CD8-positive, alpha-beta memory T cell (primary cell): ENCODE results near the gene EPS8L2. TPM values are rescaled to one million over a fixed set of nuclear protein-coding genes. Genes with fewer than 3 reads are reported as not detected.

ENCODE experiments used
- CTCF ChIA-PET: fragments of 350-600 bp; sonication (Branson Sonifier 250); formaldehyde crosslinking; loops from one replicate; lab custom pipeline; 2021; ENCODE audit warnings: antibody characterized with exemption; lab: Charles Lee
- POLR2A ChIA-PET: fragments of 350-600 bp; sonication (Branson Sonifier 250); formaldehyde crosslinking; loops from one replicate; lab custom pipeline; 2021; ENCODE audit warnings: antibody characterized with exemption; lab: Charles Lee
- DNase-seq, 5 donors: peaks; one replicate each; pipeline versions ENCODE4 v3.0.0 to v3.0.0-alpha.2; 2020 to 2022; ENCODE audit warnings: mixed read lengths in 1 of 5
- H3K27ac ChIP-seq: one replicate; pipeline ENCODE4 v1.7.0; 2013; ENCODE audit warnings: low read depth, mild to moderate bottlenecking, low read length, moderate library complexity
- H3K27me3 ChIP-seq: 2 replicates; pipeline ENCODE4 v1.7.0; 2013; ENCODE audit warnings: low read length, mild to moderate bottlenecking; ENCODE audit not compliant: insufficient read depth, poor library complexity, severe bottlenecking
- H3K36me3 ChIP-seq: 2 replicates; pipeline ENCODE4 v1.7.0; 2013; ENCODE audit warnings: mild to moderate bottlenecking, low read length, moderate library complexity; ENCODE audit not compliant: insufficient read depth
- H3K4me1 ChIP-seq: 2 replicates; pipeline ENCODE4 v1.7.0; 2013; ENCODE audit warnings: mild to moderate bottlenecking, low read length, moderate library complexity; ENCODE audit not compliant: insufficient read depth
- H3K4me3 ChIP-seq: 2 replicates; pipeline ENCODE4 v1.7.0; 2013; ENCODE audit warnings: mild to moderate bottlenecking, low read length
- H3K9me3 ChIP-seq: 2 replicates; pipeline ENCODE4 v1.7.0; 2013; ENCODE audit warnings: mild to moderate bottlenecking, low read length
- H3K27ac Mint-ChIP-seq, 8 donors: one replicate each; pipeline ENCODE4 v1.8.0; 2020 to 2021; ENCODE audit warnings: mixed read lengths in 8 of 8, mild to moderate bottlenecking in 6 of 8, inconsistent platforms in 3 of 8, moderate library complexity in 3 of 8
- H3K27me3 Mint-ChIP-seq, 2 donors: one replicate each; pipeline ENCODE4 v1.8.0; 2020 to 2021; ENCODE audit warnings: mixed read lengths in 2 of 2, mild to moderate bottlenecking in 1 of 2, moderate library complexity in 1 of 2
- H3K36me3 Mint-ChIP-seq, 3 donors: one replicate each; pipeline ENCODE4 v1.8.0; 2020 to 2021; ENCODE audit warnings: mixed read lengths in 3 of 3, inconsistent platforms in 1 of 3, mild to moderate bottlenecking in 1 of 3
- H3K4me1 Mint-ChIP-seq, 3 donors: one replicate each; pipeline ENCODE4 v1.8.0; 2020 to 2021; ENCODE audit warnings: mixed read lengths in 3 of 3, inconsistent platforms in 1 of 3, mild to moderate bottlenecking in 1 of 3
- H3K4me3 Mint-ChIP-seq, 7 donors: one replicate each; pipeline ENCODE4 v1.8.0; 2020 to 2021; ENCODE audit warnings: mixed read lengths in 7 of 7, mild to moderate bottlenecking in 6 of 7, moderate library complexity in 4 of 7, inconsistent platforms in 2 of 7
- H3K9me3 Mint-ChIP-seq, 5 donors: one replicate each; pipeline ENCODE4 v1.8.0; 2020 to 2022; ENCODE audit warnings: mixed read lengths in 5 of 5, mild to moderate bottlenecking in 3 of 5, moderate library complexity in 2 of 5, inconsistent platforms in 1 of 5
- polyA plus RNA-seq: library from polyadenylated mRNA; unstranded; fragments of 300-500 nt; fragmentation: Illumina TruSeq; gene quantifications from one replicate; pipeline ENCODE4 v1.2.3, GENCODE V29; 2021
- total RNA-seq, 2 experiments: library from RNA; stranded (reverse); gene quantifications; one replicate each; pipeline ENCODE4 v1.2.3, GENCODE V29; 2021

The EPS8L2 gene
- total and polyA plus RNA-seq, 3 experiments from 2014 or later = 7.0 to 22.9 (median 7.8) TPM

DNA sequence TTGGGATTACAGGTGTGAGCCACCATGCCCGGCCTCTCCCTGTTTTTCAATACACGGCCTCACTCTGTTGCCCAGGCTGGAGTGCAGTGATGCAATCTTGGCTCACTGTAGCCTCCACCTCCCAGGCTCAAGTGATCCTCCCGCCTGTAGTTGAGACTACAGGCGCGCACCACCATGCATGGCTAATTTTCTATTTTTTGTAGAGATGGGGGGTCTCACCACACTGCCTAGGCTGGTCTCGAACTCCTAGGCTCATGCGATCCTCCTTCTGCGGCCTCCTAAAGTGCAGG, 59.7 kb downstream of the EPS8L2 start:
- ChIA-PET CTCF (interaction anchor here (0.8 to 1.7 kb wide), 6 partner anchors 10 to 247 kb away, joined by 3 to 4 read pairs (median 3); no protein-coding TSS in a partner anchor), POLR2A (interaction anchor here (1.0 kb wide), 1 partner anchor 24 kb away, joined by 3 read pairs; the partner anchor contains the start of gene CEND1)
- H3K36me3 ChIP-seq = peaks cover 25% of the 10 kb centered on the region
- no peak overlapping the region for H3K4me3 Mint-ChIP-seq
- H3K27me3 Mint-ChIP-seq = no peaks in the 10 kb centered on the region
- H3K36me3 Mint-ChIP-seq = peaks cover 0 to 59% (median 1%) of the 10 kb centered on the region in 3 donors
- DNase-seq = no peak
- no peak overlapping the region for H3K4me3 ChIP-seq
- no peaks in the 10 kb centered on the region for H3K4me1 ChIP-seq
- H3K27ac Mint-ChIP-seq = peak overlapping the region in 1 of 8 donors; percentile 79
- H3K9me3 Mint-ChIP-seq = no peaks in the 10 kb centered on the region
- no peaks in the 10 kb centered on the region for H3K27me3 ChIP-seq
- H3K27ac ChIP-seq = no peak overlapping the region
- H3K4me1 Mint-ChIP-seq = no peaks in the 10 kb centered on the region
- no peaks in the 10 kb centered on the region for H3K9me3 ChIP-seq

- Mint-ChIP-seq H3K4me1 (no peaks in the 10 kb centered on the region), H3K4me3 (no peak overlapping the region), H3K27me3 (no peaks in the 10 kb centered on the region), H3K9me3 (no peaks in the 10 kb centered on the region), H3K27ac (no peak overlapping the region), H3K36me3 (peaks cover 0 to 60% (median 1%) of the 10 kb centered on the region in 3 donors)
- no peaks in the 10 kb centered on the region for H3K9me3 ChIP-seq
- H3K4me3 ChIP-seq = no peak overlapping the region
- DNase-seq = no peak
- H3K36me3 ChIP-seq = peaks cover 24% of the 10 kb centered on the region
- POLR2A ChIA-PET = interaction anchor here (1.0 kb wide), 1 partner anchor 24 kb away, joined by 3 read pairs; the partner anchor contains the start of gene CEND1
- CTCF ChIA-PET = interaction anchor here (0.8 to 1.7 kb wide), 6 partner anchors 10 to 247 kb away, joined by 3 to 4 read pairs (median 3); no protein-coding TSS in a partner anchor
- H3K27me3 ChIP-seq = no peaks in the 10 kb centered on the region
- no peak overlapping the region for H3K27ac ChIP-seq
- H3K4me1 ChIP-seq = no peaks in the 10 kb centered on the region
Measured at GRCh38 chr11:766106-766935, 60.3 kb downstream of the EPS8L2 start.

DNA sequence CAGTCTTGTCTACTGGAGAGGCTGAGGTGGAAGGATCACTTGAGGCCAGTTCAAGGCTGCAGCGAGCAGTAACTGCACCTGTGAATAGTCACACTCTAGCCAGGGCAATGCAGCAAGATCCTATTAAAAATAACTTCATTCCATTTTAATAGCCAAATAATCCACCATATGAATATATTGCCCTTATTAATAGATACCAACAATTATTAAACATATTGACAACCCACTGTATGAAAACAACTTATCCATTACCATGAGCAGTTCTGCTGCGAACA, 60.8 kb downstream of the EPS8L2 start:
- POLR2A ChIA-PET = no interaction called here
- Mint-ChIP-seq H3K9me3 (no peaks in the 10 kb centered on the region), H3K36me3 (peaks cover 0 to 55% (median 1%) of the 10 kb centered on the region in 3 donors), H3K27me3 (no peaks in the 10 kb centered on the region), H3K4me1 (no peaks in the 10 kb centered on the region), H3K27ac (no peak overlapping the region), H3K4me3 (no peak overlapping the region)
- H3K27ac ChIP-seq = no peak overlapping the region
- H3K4me3 ChIP-seq = no peak overlapping the region
- H3K27me3 ChIP-seq = no peaks in the 10 kb centered on the region
- no peak for DNase-seq
- no peaks in the 10 kb centered on the region for H3K9me3 ChIP-seq
- no peaks in the 10 kb centered on the region for H3K4me1 ChIP-seq
- CTCF ChIA-PET = interaction anchor here (1.3 kb wide), 1 partner anchor 9 kb away, joined by 3 read pairs; no protein-coding TSS in a partner anchor
- H3K36me3 ChIP-seq = peaks cover 19% of the 10 kb centered on the region

GRCh38 chr11:767238-767637, 61.2 kb downstream of the EPS8L2 start:
- peaks cover 18% of the 10 kb centered on the region for H3K36me3 ChIP-seq
- ChIA-PET POLR2A (no interaction called here), CTCF (no interaction called here)
- Mint-ChIP-seq H3K4me1 (no peaks in the 10 kb centered on the region), H3K4me3 (no peak overlapping the region), H3K36me3 (peaks cover 0 to 52% (median 1%) of the 10 kb centered on the region in 3 donors), H3K9me3 (no peaks in the 10 kb centered on the region), H3K27ac (peak overlapping the region in 2 of 8 donors; percentile 41 to 60), H3K27me3 (no peaks in the 10 kb centered on the region)
- H3K4me3 ChIP-seq = no peak overlapping the region
- H3K27me3 ChIP-seq = no peaks in the 10 kb centered on the region
- no peak overlapping the region for H3K27ac ChIP-seq
- H3K9me3 ChIP-seq = no peaks in the 10 kb centered on the region
- no peaks in the 10 kb centered on the region for H3K4me1 ChIP-seq
- DNase-seq = no peak

- Mint-ChIP-seq H3K27me3 (no peaks in the 10 kb centered on the region), H3K4me1 (peaks cover 0 to 4% (median 4%) of the 10 kb centered on the region in 3 donors), H3K27ac (no peak overlapping the region), H3K9me3 (no peaks in the 10 kb centered on the region), H3K4me3 (peak overlapping the region in 1 of 7 donors; percentile 13), H3K36me3 (peaks cover 0 to 27% (median 1%) of the 10 kb centered on the region in 3 donors)
- no peak overlapping the region for H3K27ac ChIP-seq
- POLR2A ChIA-PET = no interaction called here
- H3K36me3 ChIP-seq = no peaks in the 10 kb centered on the region
- H3K4me1 ChIP-seq = no peaks in the 10 kb centered on the region
- CTCF ChIA-PET = no interaction called here
- H3K4me3 ChIP-seq = no peak overlapping the region
- DNase-seq = no peak
- H3K27me3 ChIP-seq = no peaks in the 10 kb centered on the region
- no peaks in the 10 kb centered on the region for H3K9me3 ChIP-seq
Measured at GRCh38 chr11:769887-770641, 64.0 kb downstream of the EPS8L2 start.

DNA sequence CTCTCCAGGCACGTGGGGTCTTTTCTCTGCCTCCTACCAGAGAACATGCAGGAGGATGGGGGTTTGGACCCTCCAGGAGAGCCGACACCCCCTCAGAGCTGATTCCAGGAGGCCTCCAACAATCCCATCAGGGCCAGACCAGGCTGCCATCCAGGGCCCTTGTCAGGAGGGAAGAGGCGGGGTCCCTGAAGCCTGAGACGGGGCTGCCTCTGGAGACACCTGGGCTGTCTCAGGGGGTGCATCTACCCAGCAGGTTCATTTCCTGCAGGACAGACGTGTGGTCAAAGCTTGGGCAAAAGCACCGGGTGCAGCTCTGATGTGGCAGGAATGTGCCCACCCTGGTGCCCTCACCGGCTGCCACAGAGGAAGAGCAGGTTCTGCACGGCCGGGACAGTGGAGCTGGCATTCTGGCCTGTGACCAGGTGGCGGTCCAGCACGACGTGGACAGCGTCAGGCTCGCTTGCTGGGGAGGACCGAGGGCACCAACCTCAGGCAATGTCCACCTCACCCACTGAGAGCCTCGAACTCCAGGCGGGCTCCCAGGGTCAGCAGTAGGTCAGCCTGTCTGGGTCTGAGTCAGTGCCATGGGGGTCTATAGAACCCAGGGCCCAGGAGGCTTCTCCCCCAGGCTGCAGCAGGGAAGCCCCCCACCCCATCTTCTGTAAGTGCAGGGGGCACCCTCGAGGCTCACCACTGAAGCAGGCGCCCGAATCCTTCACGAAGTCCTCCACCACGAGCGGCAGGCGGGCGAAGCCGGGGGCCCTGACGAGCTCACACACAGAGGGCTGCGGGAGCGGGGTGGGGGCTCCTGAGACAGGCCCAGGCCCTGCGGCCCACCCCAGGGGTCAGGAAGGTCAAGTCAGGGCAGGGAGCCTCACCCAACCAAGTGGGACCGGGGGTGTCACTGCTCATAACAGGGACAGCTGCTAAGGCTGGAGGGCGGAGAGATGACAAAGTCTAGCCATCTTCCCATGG, 64.9 kb downstream of the EPS8L2 start:
- H3K27me3 Mint-ChIP-seq = no peaks in the 10 kb centered on the region
- CTCF ChIA-PET = no interaction called here

DNA sequence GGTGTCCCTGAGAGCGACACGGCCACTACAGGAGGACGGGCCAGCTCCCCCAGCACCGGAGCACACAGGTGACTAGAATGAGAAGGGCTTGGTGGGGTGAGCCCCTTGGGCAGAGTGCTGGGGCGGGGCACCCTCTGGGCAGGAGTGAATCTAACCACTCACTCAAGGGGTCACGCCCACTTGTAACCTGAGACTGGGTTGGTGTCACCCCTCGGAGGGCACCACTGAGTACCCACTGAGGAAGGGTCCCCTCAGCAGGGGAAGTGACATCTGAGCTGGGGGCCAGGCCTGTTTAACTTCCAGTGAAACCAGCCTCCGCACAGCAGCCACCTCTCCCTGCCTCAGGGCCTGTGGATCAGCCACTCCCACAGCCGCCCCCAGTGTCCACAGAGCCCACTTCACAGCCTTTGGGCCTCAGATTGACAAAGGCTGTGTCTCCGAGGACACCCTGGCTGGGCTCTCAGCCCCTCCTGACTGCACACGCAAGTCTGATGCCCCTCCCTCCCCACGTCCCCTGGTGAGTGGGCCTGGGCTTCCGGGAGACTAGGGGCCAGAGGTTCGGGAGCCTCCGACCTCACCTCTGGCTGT, 65.7 kb downstream of the EPS8L2 start:
- POLR2A ChIA-PET = no interaction called here
- H3K27me3 Mint-ChIP-seq = no peaks in the 10 kb centered on the region

More for the DNA sequence above, 64.9 kb downstream of the EPS8L2 start:
- Mint-ChIP-seq H3K4me1 (peaks cover 5 to 11% (median 9%) of the 10 kb centered on the region in 3 donors), H3K9me3 (no peaks in the 10 kb centered on the region), H3K36me3 (peaks cover 0 to 26% (median 1%) of the 10 kb centered on the region in 3 donors), H3K4me3 (no peak overlapping the region), H3K27ac (no peak overlapping the region)
- no peaks in the 10 kb centered on the region for H3K36me3 ChIP-seq
- no peak overlapping the region for H3K4me3 ChIP-seq
- H3K4me1 ChIP-seq = peaks cover 7% of the 10 kb centered on the region
- no peak overlapping the region for H3K27ac ChIP-seq
- no peaks in the 10 kb centered on the region for H3K9me3 ChIP-seq
- POLR2A ChIA-PET = no interaction called here
- no peaks in the 10 kb centered on the region for H3K27me3 ChIP-seq
- DNase-seq = no peak

More for the DNA sequence above, 65.7 kb downstream of the EPS8L2 start:
- Mint-ChIP-seq H3K27ac (no peak overlapping the region), H3K36me3 (peaks cover 0 to 21% (median 1%) of the 10 kb centered on the region in 3 donors), H3K4me1 (peaks cover 5 to 18% (median 14%) of the 10 kb centered on the region in 3 donors), H3K9me3 (no peaks in the 10 kb centered on the region), H3K4me3 (no peak overlapping the region)
- DNase-seq = no peak
- H3K27me3 ChIP-seq = no peaks in the 10 kb centered on the region
- CTCF ChIA-PET = no interaction called here
- no peak overlapping the region for H3K4me3 ChIP-seq
- peaks cover 13% of the 10 kb centered on the region for H3K4me1 ChIP-seq
- no peaks in the 10 kb centered on the region for H3K36me3 ChIP-seq
- H3K9me3 ChIP-seq = no peaks in the 10 kb centered on the region
- H3K27ac ChIP-seq = no peak overlapping the region
